H9 (cell line): Measurements from ENCODE around the gene SLCO2A1. TPM values are rescaled to one million over a fixed set of nuclear protein-coding genes. Genes with fewer than 3 reads are reported as not detected.

Experiments used
- DNase-seq: peaks from one replicate; pipeline ENCODE4 v3.0.0-alpha.2; 2017
- H2AFZ ChIP-seq: one replicate; pipeline ENCODE4 v1.6.1; 2013; ENCODE audit warnings: mild to moderate bottlenecking, low read length, control low read depth, moderate library complexity
- H2AK5ac ChIP-seq: 2 replicates; pipeline ENCODE4 v1.6.1; 2013; ENCODE audit warnings: low read length, control low read depth, mixed read lengths; ENCODE audit not compliant: insufficient read length
- H2BK120ac ChIP-seq: one replicate; pipeline ENCODE4 v1.6.1; 2013; ENCODE audit warnings: low read depth, mild to moderate bottlenecking, low read length, control low read depth, inconsistent platforms; ENCODE audit not compliant: poor library complexity, severe bottlenecking
- H2BK12ac ChIP-seq: 2 replicates; pipeline ENCODE4 v1.6.1; 2013; ENCODE audit warnings: low read length, control low read depth, mixed read lengths, low read depth; ENCODE audit not compliant: insufficient read length
- H2BK15ac ChIP-seq: 2 replicates; pipeline ENCODE4 v1.6.1; 2013; ENCODE audit warnings: low read depth, low read length, control low read depth
- H2BK20ac ChIP-seq: one replicate; pipeline ENCODE4 v1.6.1; 2013; ENCODE audit warnings: low read depth, mild to moderate bottlenecking, low read length, control low read depth, inconsistent platforms; ENCODE audit not compliant: poor library complexity, severe bottlenecking
- H2BK5ac ChIP-seq: 2 replicates; pipeline ENCODE4 v1.6.1; 2013; ENCODE audit warnings: low read length, control low read depth, mixed read lengths; ENCODE audit not compliant: insufficient read length
- H3K14ac ChIP-seq: 2 replicates; pipeline ENCODE4 v1.6.1; 2013; ENCODE audit warnings: low read length, control low read depth; ENCODE audit not compliant: insufficient read depth
- H3K18ac ChIP-seq: 2 replicates; pipeline ENCODE4 v1.6.1; 2013; ENCODE audit warnings: low read depth, mild to moderate bottlenecking, mixed read lengths, low read length, control low read depth; ENCODE audit not compliant: insufficient read length
- H3K23ac ChIP-seq: 2 replicates; pipeline ENCODE4 v1.6.1; 2013; ENCODE audit warnings: low read length, control low read depth, mixed read lengths, low read depth; ENCODE audit not compliant: insufficient read length
- H3K23me2 ChIP-seq: 2 replicates; pipeline ENCODE4 v1.6.1; 2013; ENCODE audit warnings: low read depth, mild to moderate bottlenecking, mixed read lengths, low read length, control low read depth; ENCODE audit not compliant: insufficient read length, poor library complexity, severe bottlenecking
- H3K27ac ChIP-seq: 2 replicates; pipeline ENCODE4 v1.5.1; 2013; ENCODE audit warnings: low read length, control low read depth, mixed read lengths, low read depth; ENCODE audit not compliant: insufficient read length
- H3K27me3 ChIP-seq: 2 replicates; pipeline ENCODE4 v1.6.1; 2013; ENCODE audit warnings: low read length, control low read depth, inconsistent platforms; ENCODE audit not compliant: insufficient read depth
- H3K4ac ChIP-seq: 2 replicates; pipeline ENCODE4 v1.6.1; 2013; ENCODE audit warnings: low read depth, mild to moderate bottlenecking, control low read depth, inconsistent platforms, low read length, moderate library complexity
- H3K4me1 ChIP-seq: 2 replicates; pipeline ENCODE4 v1.6.1; 2013; ENCODE audit warnings: low read length, control low read depth, inconsistent platforms; ENCODE audit not compliant: insufficient read depth
- H3K4me2 ChIP-seq: 2 replicates; pipeline ENCODE4 v1.6.1; 2013; ENCODE audit warnings: low read length, control low read depth, mixed read lengths; ENCODE audit not compliant: insufficient read length, insufficient read depth
- H3K56ac ChIP-seq: 2 replicates; pipeline ENCODE4 v1.6.1; 2013; ENCODE audit warnings: low read depth, mild to moderate bottlenecking, mixed read lengths, low read length, control low read depth; ENCODE audit not compliant: insufficient read length
- H3K79me1 ChIP-seq: 2 replicates; pipeline ENCODE4 v1.6.1; 2013; ENCODE audit warnings: low read depth, mild to moderate bottlenecking, moderate library complexity, low read length, control low read depth, inconsistent platforms; ENCODE audit not compliant: insufficient read depth, poor library complexity, severe bottlenecking
- H3K79me2 ChIP-seq: 2 replicates; pipeline ENCODE4 v1.6.1; 2013; ENCODE audit warnings: low read length, control low read depth, inconsistent platforms; ENCODE audit not compliant: insufficient read depth
- H3K9ac ChIP-seq: 2 replicates; pipeline ENCODE4 v1.6.1; 2013; ENCODE audit warnings: low read length, control low read depth, mixed read lengths; ENCODE audit not compliant: insufficient read length; ENCODE audit errors: extremely low read depth
- H3K9me3 ChIP-seq: one replicate; pipeline ENCODE4 v1.6.1; 2013; ENCODE audit warnings: low read depth, low read length, inconsistent platforms; ENCODE audit not compliant: control insufficient read depth
- H3T11ph ChIP-seq: one replicate; pipeline ENCODE4 v1.6.1; 2013; ENCODE audit warnings: mild to moderate bottlenecking, low read length, control low read depth, inconsistent platforms
- H4K20me1 ChIP-seq: one replicate; pipeline ENCODE4 v1.6.1; 2013; ENCODE audit not compliant: control insufficient read depth, insufficient read length, insufficient read depth
- H4K5ac ChIP-seq: 2 replicates; pipeline ENCODE4 v1.6.1; 2013; ENCODE audit warnings: low read depth, mild to moderate bottlenecking, mixed read lengths, low read length, control low read depth; ENCODE audit not compliant: insufficient read length
- H4K8ac ChIP-seq: replicated peaks from 2 replicates; pipeline ENCODE4 v1.6.1; 2013; ENCODE audit warnings: low read length, control low read depth, mixed read lengths, low read depth; ENCODE audit not compliant: insufficient read length
- H4K91ac ChIP-seq: 2 replicates; pipeline ENCODE4 v1.6.1; 2013; ENCODE audit warnings: low read depth, mild to moderate bottlenecking, moderate library complexity, mixed read lengths, low read length, control low read depth; ENCODE audit not compliant: insufficient read length
- H3K27ac Mint-ChIP-seq, 3 experiments: 2 replicates in 2 of 3; 3 replicates in 1 of 3; pipeline ENCODE4 v1.8.0; 2020 to 2021; ENCODE audit warnings: mixed read lengths in 3 of 3, mild to moderate bottlenecking in 1 of 3, moderate library complexity in 1 of 3
- H3K27me3 Mint-ChIP-seq: 2 replicates; pipeline ENCODE4 v1.8.0; 2021; ENCODE audit warnings: low read depth, mild to moderate bottlenecking, moderate library complexity, mixed read lengths
- H3K36me3 Mint-ChIP-seq, 3 experiments: 2 replicates in 2 of 3; 3 replicates in 1 of 3; pipeline ENCODE4 v1.8.0; 2020 to 2021; ENCODE audit warnings: low read depth in 3 of 3, mixed read lengths in 3 of 3; ENCODE audit not compliant: insufficient read depth in 1 of 3
- H3K4me1 Mint-ChIP-seq, 2 experiments: 2 replicates each; pipeline ENCODE4 v1.8.0; 2020; ENCODE audit warnings: mixed read lengths in 2 of 2
- H3K4me3 Mint-ChIP-seq, 2 experiments: 2 replicates in 1 of 2; 3 replicates in 1 of 2; pipeline ENCODE4 v1.8.0; 2020 to 2021; ENCODE audit warnings: mild to moderate bottlenecking in 2 of 2, mixed read lengths in 2 of 2, moderate library complexity in 1 of 2
- H3K9me3 Mint-ChIP-seq, 2 experiments: 2 replicates in 1 of 2; 3 replicates in 1 of 2; pipeline ENCODE4 v1.8.0; 2020; ENCODE audit warnings: mild to moderate bottlenecking in 2 of 2, mixed read lengths in 2 of 2, moderate library complexity in 1 of 2
- CTCF ChIP-seq: fragments of 200-600 bp; sonication (generic); conservative IDR thresholded peaks from 3 replicates; pipeline ENCODE4 v1.8.0; 2021; ENCODE audit warnings: antibody characterized with exemption, mild to moderate bottlenecking
- WGBS: extraction: QIAGEN DNeasy Blood & Tissue Kit; methylation state at CpG from one replicate; pipeline ENCODE4 v1.1.7; 2013; ENCODE audit warnings: missing lambda C conversion rate, low lambda C conversion rate, mixed read lengths; ENCODE audit not compliant: insufficient read length; ENCODE audit errors: extremely low coverage; 5-methylcytosine and 5-hydroxymethylcytosine counted together
- total RNA-seq: library from RNA; stranded (reverse); gene quantifications from 2 replicates; pipeline ENCODE4 v1.2.1, GENCODE V29; 2021

SLCO2A1 gene
- total RNA-seq, 1 experiment from 2014 or later = 0.98 TPM

- Histone ChIP-seq H3K4me1 (peaks cover 19% of the 10 kb centered on the region; the same call in 1 of the 2 replicates), H3K18ac (no peak overlapping the region), H3K4ac (no peak overlapping the region), H3K79me2 (no peaks in the 10 kb centered on the region), H3K56ac (no peak overlapping the region), H2BK15ac (no peak overlapping the region), H3K4me2 (no peak overlapping the region), H4K5ac (no peak overlapping the region), H3K27me3 (no peaks in the 10 kb centered on the region), H3K79me1 (no peaks in the 10 kb centered on the region), H3K23ac (no peak overlapping the region), H3T11ph (no peak overlapping the region), H2AFZ (no peak overlapping the region), H2BK12ac (no peak overlapping the region), H3K14ac (no peak overlapping the region), H3K23me2 (no peaks in the 10 kb centered on the region), H2AK5ac (no peak overlapping the region), H4K20me1 (no peaks in the 10 kb centered on the region), H2BK120ac (no peak overlapping the region), H4K8ac (no peak overlapping the region), H4K91ac (no peak overlapping the region), H2BK20ac (no peak overlapping the region), H2BK5ac (no peak overlapping the region), H3K27ac (no peak overlapping the region), H3K9me3 (no peaks in the 10 kb centered on the region), H3K9ac (no peak overlapping the region)
- no CpG with 5 or more reads among the region's 6 CpGs for WGBS
- Mint-ChIP-seq H3K27me3 (peaks cover 17% of the 10 kb centered on the region), H3K36me3 (peaks cover 0 to 3% (median 0%) of the 10 kb centered on the region in 3 experiments; a peak in 1 of 7 replicates), H3K4me1 (peaks cover 39 to 43% of the 10 kb centered on the region in 2 experiments), H3K9me3 (no peaks in the 10 kb centered on the region), H3K4me3 (no peak overlapping the region), H3K27ac (no peak overlapping the region)
- no peak for TF ChIP-seq CTCF
- no peak for DNase-seq
These were observed 43.4 kb downstream of the SLCO2A1 start for GRCh38 chr3:133986311-133986710.
